H1 (cell line): ENCODE results near the gene TOP2B. TPM values are rescaled to one million over a fixed set of nuclear protein-coding genes. Genes with fewer than 3 reads are reported as not detected.

Experiments used
- CTCF ChIA-PET: fragments of 300-600 bp; sonication (Branson Sonifier 250); formaldehyde crosslinking; loops from one replicate; lab custom pipeline; 2021; ENCODE audit not compliant: partially characterized antibody; lab: Charles Lee
- POLR2A ChIA-PET: fragments of 300-600 bp; sonication (Branson Sonifier 250); formaldehyde crosslinking; loops from one replicate; lab custom pipeline; 2021; ENCODE audit warnings: inconsistent platforms; ENCODE audit not compliant: partially characterized antibody; lab: Charles Lee
- DNase-seq, 2 experiments: peaks; one replicate each; pipeline versions ENCODE4 v3.0.0 to v3.0.0-alpha.2; 2010 to 2022; ENCODE audit warnings: low spot score in 2 of 2, low read depth in 1 of 2, mixed read lengths in 1 of 2
- FAIRE-seq: peaks from 2 replicates; lab custom pipeline; 2011; peaks lifted over from hg19 to GRCh38; lab: Jason Lieb, UNC
- H2AFZ ChIP-seq: 2 replicates; pipeline ENCODE4 v1.8.1; 2012; ENCODE audit warnings: low read length, inconsistent platforms
- H2AK5ac ChIP-seq: 2 replicates; pipeline ENCODE4 v1.6.1; 2013; ENCODE audit warnings: low read depth, low read length
- H2BK120ac ChIP-seq: replicated peaks from 2 replicates; pipeline ENCODE3; 2013; ENCODE audit warnings: low read depth, low read length, inconsistent platforms
- H2BK12ac ChIP-seq: 2 replicates; pipeline ENCODE4 v1.6.1; 2013; ENCODE audit warnings: low read depth, low read length
- H2BK15ac ChIP-seq: 2 replicates; pipeline ENCODE4 v1.6.1; 2013; ENCODE audit warnings: low read length
- H2BK20ac ChIP-seq: 2 replicates; pipeline ENCODE4 v1.6.1; 2013; ENCODE audit warnings: low read length
- H2BK5ac ChIP-seq: 2 replicates; pipeline ENCODE4 v1.6.1; 2013; ENCODE audit warnings: low read depth, low read length
- H3K14ac ChIP-seq: 2 replicates; pipeline ENCODE4 v1.6.1; 2013; ENCODE audit warnings: inconsistent platforms; ENCODE audit not compliant: insufficient read length
- H3K18ac ChIP-seq: 2 replicates; pipeline ENCODE4 v1.6.1; 2013; ENCODE audit warnings: low read length; ENCODE audit errors: extremely low read depth
- H3K23ac ChIP-seq: 2 replicates; pipeline ENCODE4 v1.6.1; 2013; ENCODE audit warnings: inconsistent platforms; ENCODE audit not compliant: insufficient read length
- H3K23me2 ChIP-seq: 2 replicates; pipeline ENCODE4 v1.6.1; 2013; ENCODE audit warnings: low read depth, low read length
- H3K27ac ChIP-seq: 2 replicates; pipeline ENCODE4 v1.6.1; 2011; ENCODE audit warnings: low read depth, low read length, inconsistent platforms
- H3K27me3 ChIP-seq, 4 experiments: replicated peaks in 1 of 4; 1 replicate in 1 of 4; 2 replicates in 3 of 4; pipeline versions ENCODE4 v1.6.1 to v1.8.1; 2011 to 2013; ENCODE audit warnings: low read length in 3 of 4, mild to moderate bottlenecking in 3 of 4, inconsistent platforms in 2 of 4, mixed read lengths in 2 of 4, moderate library complexity in 1 of 4; ENCODE audit not compliant: control insufficient read depth in 3 of 4, insufficient read depth in 3 of 4; ENCODE audit errors: extremely low read depth in 1 of 4
- H3K36me3 ChIP-seq, 4 experiments: 2 replicates each; pipeline versions ENCODE4 v1.6.1 to v1.8.1; 2011 to 2013; ENCODE audit warnings: mild to moderate bottlenecking in 4 of 4, low read length in 3 of 4, moderate library complexity in 2 of 4, control low read depth in 1 of 4, inconsistent platforms in 1 of 4; ENCODE audit not compliant: insufficient read depth in 4 of 4, control insufficient read depth in 2 of 4
- H3K4ac ChIP-seq: replicated peaks from 2 replicates; pipeline ENCODE3; 2013; ENCODE audit warnings: low read length, low read depth, mixed read lengths, inconsistent platforms; ENCODE audit not compliant: insufficient read length
- H3K4me1 ChIP-seq, 4 experiments: replicated peaks in 1 of 4; 1 replicate in 1 of 4; 2 replicates in 3 of 4; pipeline versions ENCODE4 v1.6.1 to v1.8.1; 2011 to 2013; ENCODE audit warnings: low read length in 3 of 4, inconsistent platforms in 2 of 4, mixed read lengths in 1 of 4; ENCODE audit not compliant: insufficient read depth in 4 of 4, control insufficient read depth in 3 of 4
- H3K4me2 ChIP-seq, 2 experiments: 2 replicates each; pipeline versions ENCODE4 v1.6.1 to v1.8.1; 2011 to 2013; ENCODE audit warnings: low read depth in 2 of 2, low read length in 2 of 2, control low read depth in 1 of 2, inconsistent platforms in 1 of 2, mild to moderate bottlenecking in 1 of 2; ENCODE audit not compliant: insufficient read depth in 1 of 2
- H3K4me3 ChIP-seq, 4 experiments: fragments of 200-600, 300-600 bp in 1 of 4; sonication (generic), shearing (Covaris generic), sonication (Bioruptor Twin) in 1 of 4; 2 replicates each; pipeline versions ENCODE4 v1.5.1 to v1.8.1; 2011 to 2016; ENCODE audit warnings: low read length in 4 of 4, low read depth in 3 of 4, control low read depth in 2 of 4, inconsistent platforms in 2 of 4, mild to moderate bottlenecking in 2 of 4, mixed read lengths in 1 of 4, moderate library complexity in 1 of 4; ENCODE audit not compliant: insufficient read depth in 2 of 4; ENCODE audit errors: extremely low read depth in 1 of 4
- H3K56ac ChIP-seq: replicated peaks from 2 replicates; pipeline ENCODE3; 2013; ENCODE audit warnings: low read depth, mild to moderate bottlenecking, mixed read lengths, low read length, inconsistent platforms; ENCODE audit not compliant: insufficient read length
- H3K79me1 ChIP-seq: 2 replicates; pipeline ENCODE4 v1.6.1; 2013; ENCODE audit warnings: low read depth, low read length, control low read depth
- H3K79me2 ChIP-seq, 2 experiments: 2 replicates each; pipeline versions ENCODE4 v1.6.1 to v1.8.1; 2012 to 2013; ENCODE audit warnings: low read length in 2 of 2, mild to moderate bottlenecking in 2 of 2, inconsistent platforms in 1 of 2; ENCODE audit not compliant: insufficient read depth in 2 of 2, control insufficient read depth in 1 of 2
- H3K9ac ChIP-seq, 4 experiments: replicated peaks in 1 of 4; 1 replicate in 1 of 4; 2 replicates in 3 of 4; pipeline versions ENCODE4 v1.6.1 to v1.8.1; 2011 to 2013; ENCODE audit warnings: low read depth in 3 of 4, low read length in 3 of 4, control low read depth in 2 of 4, mild to moderate bottlenecking in 2 of 4, moderate library complexity in 2 of 4, inconsistent platforms in 1 of 4; ENCODE audit errors: extremely low read depth in 1 of 4
- H3K9me3 ChIP-seq, 2 experiments: 2 replicates each; pipeline versions ENCODE4 v1.6.1 to v1.8.1; 2012 to 2013; ENCODE audit warnings: mild to moderate bottlenecking in 2 of 2, moderate library complexity in 2 of 2, control low read depth in 1 of 2, inconsistent platforms in 1 of 2, low read depth in 1 of 2, low read length in 1 of 2, mixed read lengths in 1 of 2; ENCODE audit not compliant: insufficient read depth in 2 of 2
- H4K20me1 ChIP-seq, 2 experiments: replicated peaks in 1 of 2; 2 replicates each; pipeline versions ENCODE3 to v1.8.1; 2011 to 2013; ENCODE audit warnings: inconsistent platforms in 2 of 2, low read length in 2 of 2, mild to moderate bottlenecking in 1 of 2; ENCODE audit not compliant: insufficient read depth in 2 of 2, control insufficient read depth in 1 of 2
- H4K5ac ChIP-seq: 2 replicates; pipeline ENCODE4 v1.6.1; 2013; ENCODE audit warnings: low read length, low read depth, mixed read lengths, inconsistent platforms; ENCODE audit not compliant: insufficient read length
- H4K8ac ChIP-seq: 2 replicates; pipeline ENCODE4 v1.8.0; 2013; ENCODE audit warnings: mild to moderate bottlenecking, moderate library complexity, low read length, inconsistent platforms; ENCODE audit not compliant: insufficient read depth; ENCODE audit errors: extremely low read depth
- H4K91ac ChIP-seq: replicated peaks from 2 replicates; pipeline ENCODE3; 2013; ENCODE audit warnings: low read length, mixed read lengths, inconsistent platforms; ENCODE audit not compliant: insufficient read length
- CTCF ChIP-seq, 3 experiments: IDR thresholded peaks; 1 replicate in 2 of 3; 2 replicates in 1 of 3; pipeline versions ENCODE4 v1.5.1 to v1.6.1; 2011; ENCODE audit warnings: low read length in 3 of 3, mild to moderate bottlenecking in 3 of 3, inconsistent platforms in 2 of 3, low read depth in 1 of 3, moderate library complexity in 1 of 3; ENCODE audit not compliant: insufficient read depth in 1 of 3; ENCODE audit errors: control extremely low read depth in 1 of 3
- JUND ChIP-seq: IDR thresholded peaks from 2 replicates; pipeline ENCODE4 v1.6.1; 2011; ENCODE audit warnings: mild to moderate bottlenecking, improper control_type of control experiment, low read length
- SAP30 ChIP-seq: fragments of 300-600 bp; sonication (generic); IDR thresholded peaks from 2 replicates; pipeline ENCODE4 v1.7.1; 2012; ENCODE audit warnings: low read length, moderate library complexity, mild to moderate bottlenecking, inconsistent platforms; ENCODE audit not compliant: insufficient read depth, insufficient replicate concordance
- WGBS, 2 experiments: shearing (Covaris generic) in 1 of 2; methylation state at CpG; one replicate each; pipeline versions ENCODE4 v1.1.6 to v1.1.7; 2013 to 2015; ENCODE audit warnings: low lambda C conversion rate in 2 of 2, mixed read lengths in 2 of 2, inconsistent platforms in 1 of 2, low coverage in 1 of 2, missing lambda C conversion rate in 1 of 2; ENCODE audit not compliant: insufficient replicate concordance in 2 of 2, insufficient coverage in 1 of 2, insufficient read length in 1 of 2; ENCODE audit errors: extremely low coverage in 1 of 2, missing lambda C conversion rate in 1 of 2; 5-methylcytosine and 5-hydroxymethylcytosine counted together
- polyA plus RNA-seq, 7 experiments: library from polyadenylated mRNA; depleted of rRNA in 3 of 7; stranded (reverse) in 5 of 7; unstranded in 2 of 7; fragments of >200 nt in 5 of 7; fragments of 200-250 nt in 2 of 7; gene quantifications; 1 replicate in 5 of 7; 2 replicates in 1 of 7; 4 replicates in 1 of 7; pipeline versions ENCODE4 v1.2.1 to v1.2.3, GENCODE V29; 2011 to 2013; ENCODE audit warnings: missing spikeins in 2 of 7, mixed read lengths in 2 of 7
- total RNA-seq: library from RNA; stranded (reverse); fragmentation: NEBNext Ultra II Directional; extraction: Animal tissue kit (Norgen Biotek cat#: 25700); gene quantifications from 2 replicates; pipeline ENCODE4 v1.2.1, GENCODE V29; 2021

Gene TOP2B
- total and polyA plus RNA-seq, 2 of the 8 experiments (the other 6 are each of a cell fraction or from before 2014, with no cell fraction given), result 34.9 to 206 TPM

GRCh38 chr3:25555695-25556437 is 108.8 kb downstream of the TOP2B start:
- no peaks in the 10 kb centered on the region for H4K20me1 ChIP-seq
- H2BK5ac ChIP-seq, result no peak overlapping the region
- H3K56ac ChIP-seq, result no peak overlapping the region
- H3K4ac ChIP-seq, result no peak overlapping the region
- H3K9me3 ChIP-seq, result no peaks in the 10 kb centered on the region
- no peak overlapping the region for H4K5ac ChIP-seq
- no peak for FAIRE-seq
- H3K27me3 ChIP-seq, result no peaks in the 10 kb centered on the region
- no peak overlapping the region for H3K4me3 ChIP-seq
- H4K91ac ChIP-seq, result no peak overlapping the region
- 80% methylated on average over 2 of the region's 2 CpGs; no CpG with 5 or more reads in 1 of the 2 experiments for WGBS, 2 experiments
- H3K27ac ChIP-seq, result no peak overlapping the region
- H3K4me2 ChIP-seq, result no peak overlapping the region
- H2AFZ ChIP-seq, result no peak overlapping the region
- ChIA-PET POLR2A (no interaction called here), CTCF (interaction anchor here (1.2 to 3.1 kb wide), 4 partner anchors 11 to 114 kb away, joined by 3 to 9 read pairs (median 4); no protein-coding TSS in a partner anchor)
- H3K9ac ChIP-seq, result no peak overlapping the region
- H3K36me3 ChIP-seq, result no peaks in the 10 kb centered on the region
- no peak overlapping the region for H3K14ac ChIP-seq
- H3K23me2 ChIP-seq, result no peaks in the 10 kb centered on the region; the same call in 1 of the 2 replicates
- H2AK5ac ChIP-seq, result no peak overlapping the region
- no peaks in the 10 kb centered on the region for H3K79me2 ChIP-seq
- TF ChIP-seq CTCF (IDR thresholded peaks at IDR 0.05; ENCODE audit: control extremely low read depth in 1 of 3, insufficient read depth in 1 of 3, low read depth in 1 of 3, low read length in 3 of 3) (no peak), SAP30 (no peak), JUND (no peak)
- H2BK120ac ChIP-seq, result no peak overlapping the region
- H3K79me1 ChIP-seq, result no peaks in the 10 kb centered on the region
- no peak overlapping the region for H3K18ac ChIP-seq
- H3K4me1 ChIP-seq, result no peaks in the 10 kb centered on the region
- H3K23ac ChIP-seq, result no peak overlapping the region
- DNase-seq, result no peak
- no peak overlapping the region for H4K8ac ChIP-seq
- no peak overlapping the region for H2BK12ac ChIP-seq
- no peak overlapping the region for H2BK15ac ChIP-seq
- H2BK20ac ChIP-seq, result no peak overlapping the region
